Cardiac septum (tissue), 1 donor: ENCODE data around the gene CCDC33. TPM values are rescaled to one million over a fixed set of nuclear protein-coding genes. Genes with fewer than 3 reads are reported as not detected.

Experiments
- DNase-seq: peaks from one replicate; pipeline ENCODE4 v3.0.0-alpha.2; 2020; ENCODE audit warnings: low spot score
- intact Hi-C: fragments of 100-400 bp; cut with DNase I; formaldehyde crosslinking; loops from one replicate; pipeline ENCODE4 v1.14.0; 2022
- total RNA-seq: library from RNA; stranded (reverse); fragmentation: NEBNext Ultra II Directional; extraction: Animal tissue kit (Norgen Biotek cat#: 25700); gene quantifications from one replicate; pipeline ENCODE4 v1.2.1, GENCODE V29; 2021
- donor health status: DM: no; HTN: no; CAD: no.

The CCDC33 gene
- total RNA-seq, 1 donor from 2014 or later = not detected

DNA sequence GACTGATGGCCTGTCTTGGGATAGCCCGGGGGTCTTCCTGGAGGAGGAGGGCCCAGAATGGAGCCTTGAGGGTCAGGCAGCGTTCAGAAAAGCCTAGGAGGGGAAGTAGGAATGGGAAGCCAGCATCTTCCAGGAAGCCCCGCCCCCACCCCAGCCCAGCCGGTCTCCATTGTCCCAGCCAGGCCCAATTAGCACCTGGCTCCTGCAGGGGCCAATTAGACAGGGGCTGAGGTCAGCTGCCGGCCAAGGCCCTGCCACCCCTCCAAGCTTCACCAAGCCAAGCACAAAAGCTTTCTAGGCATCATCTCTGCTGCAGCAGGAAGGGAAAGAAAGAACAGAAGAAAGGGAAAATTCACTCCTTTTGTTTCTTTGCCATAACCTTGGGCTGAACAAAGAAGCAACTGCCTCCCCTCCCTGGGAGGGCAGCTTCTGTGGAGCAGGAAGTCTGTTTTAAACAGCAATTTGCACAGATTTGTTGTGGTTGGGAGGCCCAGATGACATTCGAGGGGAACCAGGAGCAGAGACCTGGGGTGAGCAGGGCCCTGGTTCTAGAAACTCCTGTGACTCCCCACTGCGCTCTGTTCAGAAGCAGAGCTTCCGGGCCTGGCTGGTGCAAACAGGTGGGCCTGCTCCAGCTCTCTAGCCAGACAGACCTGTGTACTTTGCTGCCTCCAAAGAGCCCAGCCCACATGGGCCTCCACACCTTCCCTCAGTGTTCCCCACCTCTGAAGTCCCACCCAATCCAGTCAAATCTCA, 83.6 kb downstream of the CCDC33 start:
- no peak for DNase-seq
- intact Hi-C loops = loop anchor here (5.0 kb wide), 3 partner anchors 192 to 347 kb away; no protein-coding TSS in a partner anchor

DNA sequence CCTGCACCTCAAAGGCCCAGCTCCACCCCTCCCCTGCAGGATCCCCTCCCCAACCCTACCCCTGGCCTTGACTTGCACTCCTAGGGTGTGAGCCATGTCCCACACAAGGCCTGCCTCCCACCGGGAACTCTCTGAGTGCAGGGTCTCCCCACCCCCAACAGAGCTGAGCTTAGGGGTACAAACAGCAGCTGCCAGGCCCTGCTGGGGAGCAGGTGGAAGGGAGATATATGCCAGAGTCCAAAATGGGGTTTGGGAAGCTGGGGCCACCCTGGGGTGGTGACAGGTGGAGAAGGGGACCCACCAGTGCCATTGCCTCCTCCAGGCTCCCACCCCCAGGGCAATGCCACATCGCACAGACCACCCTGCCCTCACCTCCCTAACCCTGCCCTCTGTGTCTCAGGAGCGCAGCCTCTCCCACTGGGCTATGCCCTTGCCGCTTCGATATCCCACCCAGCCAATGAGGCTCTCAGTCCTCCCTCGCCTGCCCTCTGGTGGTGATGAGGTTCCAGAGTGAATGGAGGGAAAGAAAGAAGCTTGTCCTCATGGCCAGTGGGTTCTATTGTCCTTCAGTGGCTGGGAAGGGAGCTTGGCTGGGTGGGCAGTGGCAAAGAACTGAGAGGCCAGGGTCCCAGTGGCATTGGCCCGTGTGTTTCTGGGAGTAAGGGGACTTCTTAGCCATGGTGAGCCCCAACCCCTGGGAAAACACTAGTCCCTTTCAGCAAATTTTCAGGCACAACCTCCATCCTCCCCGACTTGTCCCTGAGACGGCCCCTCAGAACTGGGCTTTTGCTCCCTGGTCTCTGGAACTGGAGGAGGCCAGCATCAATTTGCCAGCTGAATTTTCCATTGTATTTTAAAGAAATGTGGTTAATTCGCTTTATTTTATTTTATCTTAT, 84.5 kb downstream of the CCDC33 start:
- DNase-seq = no peak
- intact Hi-C loops = loop anchor here (5.0 kb wide), 3 partner anchors 193 to 348 kb away; no protein-coding TSS in a partner anchor

DNA sequence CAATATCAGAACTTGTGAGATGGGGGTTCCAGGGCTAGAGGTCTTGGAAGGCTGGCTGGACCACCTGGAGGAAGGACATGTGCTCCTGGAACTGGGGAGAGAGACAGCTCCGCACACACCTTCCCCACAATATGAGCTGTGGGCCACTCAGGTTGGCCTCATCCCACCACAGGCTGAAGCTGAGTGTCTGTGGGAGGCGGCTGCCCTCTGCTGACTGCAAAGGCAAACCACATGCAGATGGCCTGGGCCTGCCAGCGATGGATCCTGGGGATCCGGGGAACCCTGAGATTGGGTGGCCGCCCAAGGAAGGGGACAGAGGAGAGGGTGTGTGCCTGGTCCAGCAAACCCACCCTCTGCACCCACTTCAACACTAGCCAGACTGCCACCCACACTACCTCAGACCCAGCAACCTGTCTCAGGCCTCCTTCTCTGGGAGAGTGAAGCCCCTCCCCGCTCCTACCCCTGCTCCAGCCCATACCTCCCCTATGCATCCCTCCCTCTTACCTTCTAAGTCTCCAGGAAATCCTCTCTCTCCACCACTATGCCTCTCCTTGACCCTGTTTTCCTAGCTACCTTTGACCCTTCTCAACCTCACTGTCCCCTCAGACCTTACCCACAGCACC, 86.5 kb downstream of the CCDC33 start:
- intact Hi-C loops = loop anchor here (5.0 kb wide), 3 partner anchors 195 to 350 kb away; no protein-coding TSS in a partner anchor
- DNase-seq = no peak

DNA sequence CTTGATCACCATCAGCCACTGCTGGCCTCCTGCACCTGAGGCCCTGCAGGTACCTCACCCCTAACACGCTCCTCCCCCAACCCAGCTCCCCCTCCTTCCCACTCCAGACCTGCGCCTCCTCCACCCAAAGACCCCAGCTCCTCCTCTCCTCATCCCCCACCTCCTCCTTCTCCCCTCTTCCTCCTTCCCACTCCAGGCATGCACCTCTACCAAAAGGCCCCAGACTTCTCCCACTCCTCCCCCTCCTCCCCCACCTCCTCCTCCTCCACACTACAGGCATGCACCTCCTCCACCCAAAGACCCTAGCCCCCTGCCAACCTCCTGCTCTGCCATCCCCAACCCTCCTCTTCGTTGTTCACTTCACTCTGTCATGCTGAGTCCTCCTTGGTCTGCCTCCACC, 88.6 kb downstream of the CCDC33 start:
- intact Hi-C loops = loop anchor here (5.0 kb wide), 3 partner anchors 197 to 352 kb away; no protein-coding TSS in a partner anchor
- DNase-seq = no peak

DNA sequence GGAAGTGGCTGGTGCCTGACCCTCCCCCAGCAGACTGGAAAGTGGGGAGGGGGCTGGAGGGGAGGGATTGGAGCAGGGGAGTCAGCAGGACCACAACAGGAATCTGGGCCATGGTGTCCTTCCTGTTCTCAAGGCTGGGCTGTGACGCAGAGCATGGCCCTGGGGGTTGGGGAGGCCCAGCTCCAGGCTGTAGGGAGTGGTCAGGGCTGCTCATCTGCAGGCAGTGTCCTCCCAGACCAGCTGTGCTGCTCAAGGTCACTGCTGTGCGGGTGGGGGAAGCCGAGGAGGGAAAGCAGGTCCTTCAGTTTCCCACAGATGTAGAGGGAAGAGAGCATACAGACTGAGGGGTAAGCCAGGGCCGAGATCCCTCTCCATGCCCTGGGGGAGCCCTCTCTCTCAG, 90.6 kb downstream of the CCDC33 start:
- no peak for DNase-seq
- intact Hi-C loops = no loop called here

DNA sequence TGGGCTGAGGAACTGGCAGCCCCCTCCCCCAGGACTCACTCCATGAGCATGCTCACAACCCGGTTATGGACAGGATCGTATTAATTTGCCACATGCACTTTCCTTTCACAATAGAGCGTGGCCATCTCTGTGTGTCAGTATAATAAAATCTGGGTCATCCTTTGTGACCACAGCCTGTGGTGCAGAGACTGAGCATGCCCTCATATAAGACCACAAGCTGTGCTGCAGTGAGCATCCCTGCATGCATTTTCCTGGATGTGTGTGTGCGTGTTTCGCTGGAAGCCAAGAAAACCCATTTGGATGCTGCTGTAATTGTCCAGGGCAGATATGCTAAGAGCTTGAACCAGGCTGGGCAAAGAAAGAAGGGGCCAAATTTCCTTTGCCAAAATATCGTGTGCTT, 91.6 kb downstream of the CCDC33 start:
- DNase-seq = no peak
- intact Hi-C loops = no loop called here

DNA sequence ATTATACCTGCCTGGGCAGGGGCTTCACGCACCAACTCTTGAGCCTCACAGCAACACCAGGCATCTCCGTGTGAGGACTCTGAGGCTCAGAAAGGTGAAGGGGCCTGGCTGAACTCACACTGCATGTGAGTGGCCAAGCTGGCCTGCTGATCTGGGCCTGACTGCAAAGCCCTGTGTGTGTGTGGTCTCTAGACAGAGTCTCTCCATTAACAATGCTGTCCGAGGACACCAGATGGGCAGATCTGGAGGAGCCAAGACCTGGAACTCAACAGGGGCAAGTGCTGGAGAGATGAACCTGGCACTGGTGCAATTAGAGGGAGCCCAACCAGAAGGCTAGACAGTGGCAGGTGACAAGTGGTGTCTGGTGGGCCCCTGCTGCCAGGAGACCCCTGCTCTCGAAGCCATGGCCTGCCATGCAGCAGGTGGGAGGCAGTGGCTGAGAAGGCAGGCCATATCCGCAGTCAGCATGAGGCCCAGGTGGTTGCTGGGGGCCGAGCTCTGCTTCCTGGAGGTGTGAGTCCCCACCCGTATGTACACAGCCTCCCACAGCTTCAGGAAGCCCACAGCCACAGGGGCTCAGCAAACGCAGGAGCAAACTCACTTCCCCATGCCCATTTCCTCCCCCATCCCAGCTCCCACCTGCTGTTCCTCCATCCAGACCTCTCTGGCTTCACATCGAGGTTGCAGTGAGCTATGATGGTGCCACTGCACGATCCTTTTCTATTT, 92.4 kb downstream of the CCDC33 start:
- intact Hi-C loops = no loop called here

DNA sequence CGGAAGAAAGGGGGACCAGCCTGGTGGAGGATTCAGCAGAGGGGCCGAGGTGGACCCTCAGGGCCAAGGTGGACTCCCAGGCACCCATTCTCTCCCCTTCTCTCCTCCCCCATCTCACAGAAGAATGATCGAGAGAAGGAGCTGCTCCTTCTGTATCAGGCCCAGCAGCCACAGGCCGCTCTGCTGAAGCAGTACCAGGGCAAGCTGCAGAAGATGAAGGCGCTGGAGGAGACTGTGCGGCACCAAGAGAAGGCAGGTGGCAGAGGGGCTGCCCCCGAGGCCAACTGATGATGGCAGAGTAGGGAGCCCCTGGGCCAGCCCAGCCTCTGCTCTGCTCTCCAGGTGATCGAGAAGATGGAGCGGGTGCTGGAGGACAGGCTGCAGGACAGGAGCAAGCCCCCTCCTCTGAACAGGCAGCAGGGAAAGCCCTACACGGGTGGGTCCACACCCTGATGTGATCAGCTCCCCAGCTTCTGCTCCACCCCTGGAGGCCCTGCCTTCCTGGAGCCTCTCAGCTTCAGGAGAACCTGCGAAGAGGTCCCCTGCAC, 94.8 kb downstream of the CCDC33 start:
- no peak for DNase-seq
- intact Hi-C loops = no loop called here

More for the DNA sequence above, 92.4 kb downstream of the CCDC33 start:
- DNase-seq = no peak

DNA sequence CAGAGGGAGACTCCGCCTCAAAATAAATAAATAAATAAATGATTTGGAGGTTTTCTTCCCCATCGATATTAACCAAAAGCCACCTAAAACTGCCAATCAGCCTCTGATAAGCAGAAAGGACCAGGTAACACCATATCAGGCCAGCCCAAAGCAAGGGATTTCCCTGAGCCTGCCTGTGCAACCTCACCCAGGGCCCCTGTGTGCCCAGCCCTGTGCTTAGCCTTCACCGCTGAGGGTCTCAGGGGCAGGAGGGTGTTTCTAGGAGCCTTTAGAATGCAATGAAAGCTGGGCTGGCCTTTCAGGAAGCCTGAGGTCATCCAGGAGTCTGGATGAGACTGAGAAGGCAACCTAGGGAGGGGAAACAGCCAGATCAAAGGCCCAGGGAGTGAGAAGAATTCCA, 95.9 kb downstream of the CCDC33 start:
- intact Hi-C loops = no loop called here
- DNase-seq = no peak

DNA sequence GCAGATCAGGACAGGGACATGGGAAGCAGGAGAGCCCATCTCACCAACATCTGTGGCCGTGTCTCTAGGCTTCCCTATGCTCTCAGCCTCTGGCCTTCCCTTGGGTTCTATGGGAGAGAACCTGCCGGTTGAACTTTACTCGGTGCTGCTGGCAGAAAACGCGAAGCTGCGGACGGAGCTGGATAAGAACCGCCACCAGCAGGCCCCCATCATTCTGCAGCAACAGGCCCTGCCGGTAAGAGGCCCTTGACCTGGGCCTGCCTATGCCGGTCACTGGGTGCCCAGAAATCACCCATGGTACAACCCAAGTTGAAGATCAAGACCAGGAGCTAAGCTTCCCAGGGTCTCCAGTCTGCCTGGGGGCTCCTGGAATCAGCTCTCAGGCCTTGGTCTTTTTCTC, 96.5 kb downstream of the CCDC33 start:
- intact Hi-C loops = no loop called here
- DNase-seq = no peak

DNA sequence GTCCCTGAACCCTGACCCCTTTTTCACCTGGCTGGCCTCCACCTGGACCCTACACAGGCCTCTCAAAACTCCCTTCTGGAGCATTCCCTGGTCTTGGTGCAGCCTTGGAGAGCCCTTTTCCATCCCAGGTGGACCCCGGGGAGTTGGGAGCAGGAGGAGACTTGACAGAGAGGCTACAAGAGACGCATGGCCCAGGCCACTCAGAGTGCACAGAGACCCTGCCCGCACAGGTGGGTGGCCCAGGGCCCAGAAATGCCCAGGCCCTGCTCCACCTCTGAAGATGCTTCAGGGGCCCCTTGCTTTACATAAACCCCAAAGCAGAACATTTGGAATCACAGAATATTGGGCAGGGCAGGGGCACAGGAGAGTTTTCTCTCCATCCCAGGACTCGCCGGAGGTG, 97.0 kb downstream of the CCDC33 start:
- intact Hi-C loops = no loop called here
- no peak for DNase-seq

DNA sequence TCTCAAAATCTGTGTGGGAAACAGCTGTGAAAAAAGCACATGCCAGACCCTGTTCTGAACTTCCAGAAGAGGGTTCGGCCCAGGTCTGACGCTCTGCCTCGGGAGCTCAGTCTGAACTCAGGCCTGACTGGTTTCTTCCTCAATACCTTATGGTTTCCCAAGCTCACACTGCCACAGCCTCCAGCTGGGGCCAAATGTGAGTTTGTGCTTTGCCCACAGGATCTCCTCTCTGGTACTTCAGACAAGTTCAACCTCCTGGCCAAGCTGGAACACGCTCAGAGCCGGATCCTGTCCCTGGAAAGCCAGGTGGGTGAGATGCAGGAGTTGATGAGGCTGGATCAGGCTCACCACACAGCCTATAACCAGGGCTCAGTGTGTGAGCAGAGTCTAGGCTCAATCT, 97.5 kb downstream of the CCDC33 start:
- intact Hi-C loops = no loop called here
- no peak for DNase-seq

DNA sequence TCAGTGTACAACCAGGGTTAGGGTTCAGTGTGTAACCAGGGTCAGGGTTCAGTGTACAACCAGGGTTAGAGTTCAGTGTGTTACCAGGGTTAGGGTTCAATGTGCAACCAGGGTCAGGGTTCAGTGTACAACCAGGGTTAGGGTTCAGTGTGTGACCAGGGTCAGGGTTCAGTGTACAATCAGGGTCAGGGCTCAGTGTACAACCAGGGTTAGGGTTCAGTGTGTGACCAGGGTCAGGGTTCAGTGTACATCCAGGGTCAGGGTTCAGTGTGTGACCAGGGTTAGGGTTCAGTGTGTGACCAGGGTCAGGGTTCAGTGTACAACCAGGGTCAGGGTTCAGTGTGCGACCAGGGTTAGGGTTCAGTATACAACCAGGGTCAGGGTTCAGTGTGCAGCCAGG, 98.0 kb downstream of the CCDC33 start:
- intact Hi-C loops = no loop called here

DNA sequence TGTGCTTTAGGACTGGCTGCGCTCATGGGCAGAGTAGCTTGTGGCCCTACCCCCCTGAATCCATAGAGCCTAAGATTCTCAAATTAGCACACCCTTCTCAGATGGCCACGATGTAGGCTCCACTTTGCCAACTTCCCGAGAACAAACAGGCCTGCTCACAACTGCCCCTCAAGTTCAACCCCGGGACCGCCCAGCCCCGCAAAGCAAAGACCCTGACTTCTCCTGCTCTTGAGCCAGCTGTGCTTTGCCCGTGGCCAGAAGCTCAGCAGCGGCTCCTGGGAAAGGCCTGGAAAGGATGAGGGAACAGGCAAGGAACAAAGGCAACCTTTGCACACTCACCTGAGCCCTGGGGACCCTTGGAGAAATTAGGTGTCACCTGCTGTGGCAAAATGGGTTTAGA, 99.3 kb downstream of the CCDC33 start:
- intact Hi-C loops = no loop called here
- no peak for DNase-seq

More for the DNA sequence above, 98.0 kb downstream of the CCDC33 start:
- no peak for DNase-seq

DNA sequence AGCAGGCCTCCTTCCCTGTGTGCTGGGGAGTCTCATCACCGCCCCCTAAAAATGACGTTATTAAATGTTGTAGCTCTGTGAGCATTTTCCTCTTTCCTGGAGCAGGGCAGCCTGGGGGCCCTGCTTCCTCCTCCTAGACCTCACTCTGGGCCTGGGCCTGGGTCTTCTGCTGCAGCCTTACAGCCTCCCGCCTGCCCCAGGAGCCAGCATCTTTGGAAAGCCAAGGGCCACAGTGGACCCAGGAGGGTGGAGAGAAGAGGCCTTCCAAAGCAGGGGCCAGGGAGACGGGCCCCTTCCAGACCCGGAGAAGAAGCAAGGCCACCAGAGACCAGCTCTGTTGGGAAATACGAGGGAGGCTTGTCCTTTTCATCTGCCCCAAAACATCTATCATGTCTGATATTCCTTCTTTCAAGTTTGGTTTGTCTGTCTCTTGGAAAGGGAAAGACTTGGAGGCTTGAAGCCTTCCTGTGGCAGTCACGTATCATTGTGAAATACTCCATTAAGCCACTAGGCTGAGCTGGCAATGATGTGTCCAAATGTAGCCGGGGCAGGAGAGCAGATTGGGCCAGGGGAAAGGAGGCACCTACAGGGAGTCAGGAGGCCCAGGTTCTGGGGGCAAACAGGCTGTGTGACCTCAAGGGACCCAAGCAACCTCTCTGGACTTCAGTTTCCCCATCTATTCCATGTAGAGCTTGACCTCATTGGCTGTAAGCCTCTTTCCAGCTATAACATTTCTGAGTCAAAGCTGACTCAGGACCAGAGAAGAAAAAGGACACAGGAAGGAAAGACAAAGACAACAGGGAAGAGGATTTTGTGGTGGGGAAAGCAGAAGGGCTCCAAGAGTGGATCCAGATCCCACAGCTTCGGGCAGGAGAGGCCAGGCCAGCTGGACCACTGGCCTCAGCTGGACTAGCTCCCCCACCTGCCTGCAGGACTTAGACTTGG, 100.2 kb downstream of the CCDC33 start:
- intact Hi-C loops = no loop called here
- no peak for DNase-seq

DNA sequence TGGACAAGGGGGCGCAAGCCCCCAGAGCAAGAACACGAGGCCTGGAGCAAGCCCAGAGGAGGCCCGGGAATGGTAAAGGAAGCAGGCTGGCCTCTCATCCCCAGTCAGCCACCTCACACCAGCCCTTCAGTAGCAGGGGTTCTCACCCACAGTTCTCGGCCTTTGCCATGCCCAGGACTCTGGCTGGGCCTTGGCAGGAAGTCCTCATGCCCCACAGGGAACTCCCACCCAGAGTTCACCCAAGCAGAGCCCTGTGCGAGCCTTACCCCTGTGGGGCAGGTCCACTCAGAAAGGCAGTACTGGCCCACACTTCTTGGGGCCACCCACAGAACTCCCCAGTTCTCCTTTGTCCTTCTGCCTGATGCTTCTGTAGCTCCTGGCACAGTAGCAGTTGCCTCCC, 101.0 kb downstream of the CCDC33 start:
- intact Hi-C loops = no loop called here
- DNase-seq = no peak

DNA sequence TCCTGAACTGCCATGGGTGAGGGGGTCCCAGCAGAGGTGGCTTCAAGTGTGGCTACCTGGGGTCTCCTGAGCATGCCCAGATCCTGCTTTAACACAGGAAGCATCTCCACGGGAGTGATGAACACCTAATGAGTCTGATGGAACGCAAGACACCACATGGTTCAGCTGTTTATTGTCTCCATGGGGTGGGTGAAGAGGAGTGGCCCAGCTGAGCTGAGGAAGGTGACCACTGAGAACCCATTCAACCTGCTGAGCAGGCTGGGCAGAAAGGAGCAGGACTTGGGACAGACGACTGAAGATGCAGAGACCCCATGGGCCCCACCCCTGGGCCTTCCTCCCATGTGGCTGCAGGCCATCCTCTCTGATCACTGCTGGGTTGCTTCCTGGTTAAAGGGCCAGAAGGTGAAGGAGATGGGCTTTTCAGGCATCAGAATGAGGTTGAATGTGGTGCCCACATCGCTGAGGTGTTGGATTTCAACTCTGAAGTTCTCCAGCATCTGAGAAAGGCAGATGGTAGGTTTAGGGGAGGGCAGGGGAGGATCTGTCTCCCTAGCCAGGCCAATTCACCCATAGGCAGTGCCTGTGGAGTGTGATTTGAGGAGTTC, 101.6 kb downstream of the CCDC33 start:
- intact Hi-C loops = no loop called here
- no peak for DNase-seq

DNA sequence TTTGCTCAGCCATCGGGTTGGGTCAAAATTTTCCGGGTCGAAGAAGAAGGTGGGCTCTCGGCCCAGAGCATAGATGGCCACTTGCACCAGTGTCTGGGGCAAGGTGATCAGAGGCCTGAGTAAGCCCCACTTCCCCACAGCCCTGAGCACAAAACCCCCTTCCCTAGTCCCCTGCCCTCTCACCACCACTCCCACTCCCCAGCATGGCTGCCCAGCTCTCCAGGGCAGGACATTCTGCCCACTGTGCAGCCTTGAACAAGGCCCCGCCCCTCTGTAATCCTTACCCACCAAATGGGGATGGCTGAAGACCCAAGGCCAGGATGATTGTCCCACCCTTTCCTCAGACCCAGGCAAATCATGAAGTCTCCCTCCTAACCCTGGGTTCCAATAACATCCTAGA, 102.5 kb downstream of the CCDC33 start:
- intact Hi-C loops = no loop called here
- no peak for DNase-seq
